GM19455 (cell line): ENCODE data around the gene TUBGCP6.

Experiments used
- ATAC-seq: cut with Tn5 transposase; IDR thresholded peaks from one replicate; pipeline ENCODE4 v1.9.1; 2021; ENCODE audit not compliant: unreplicated experiment

TUBGCP6 gene

DNA sequence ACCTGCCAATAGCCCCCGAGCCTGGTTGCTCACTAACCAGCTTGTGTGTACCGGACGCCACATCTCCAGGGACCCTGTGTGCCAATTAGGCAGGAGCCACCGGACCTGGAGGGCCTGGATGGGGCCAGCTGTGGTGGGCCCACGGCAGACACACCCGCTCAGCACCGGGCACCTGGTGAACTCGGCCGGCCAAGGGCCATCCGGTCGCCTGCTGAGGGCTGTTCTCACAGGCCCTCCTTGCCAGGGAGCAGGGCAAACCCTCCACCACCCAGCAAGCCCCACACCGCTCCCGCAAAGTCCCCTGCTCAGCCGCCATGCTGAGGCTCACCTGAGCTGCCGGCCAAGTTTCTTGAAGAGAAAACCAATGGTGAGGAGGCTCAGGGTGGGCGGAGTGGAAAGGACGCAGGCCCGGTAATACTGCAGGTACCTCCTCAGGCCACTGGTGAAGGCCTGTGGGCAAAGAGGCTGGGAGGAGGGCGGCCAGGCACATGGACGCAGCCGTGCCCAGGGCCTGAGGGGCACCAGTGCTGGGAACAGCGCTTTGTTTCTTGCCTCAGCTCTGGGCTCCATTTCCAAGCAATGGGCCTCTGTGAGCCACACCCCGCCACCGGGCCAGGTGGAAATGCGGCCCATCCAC lies 17.1 kb downstream of the TUBGCP6 start:
- no peak for ATAC-seq

GRCh38 chr22:50226875-50227165 lies 18.0 kb downstream of the TUBGCP6 start:
- no peak for ATAC-seq

- no peak for ATAC-seq
Measured at GRCh38 chr22:50226063-50226874, 18.6 kb downstream of the TUBGCP6 start.

DNA sequence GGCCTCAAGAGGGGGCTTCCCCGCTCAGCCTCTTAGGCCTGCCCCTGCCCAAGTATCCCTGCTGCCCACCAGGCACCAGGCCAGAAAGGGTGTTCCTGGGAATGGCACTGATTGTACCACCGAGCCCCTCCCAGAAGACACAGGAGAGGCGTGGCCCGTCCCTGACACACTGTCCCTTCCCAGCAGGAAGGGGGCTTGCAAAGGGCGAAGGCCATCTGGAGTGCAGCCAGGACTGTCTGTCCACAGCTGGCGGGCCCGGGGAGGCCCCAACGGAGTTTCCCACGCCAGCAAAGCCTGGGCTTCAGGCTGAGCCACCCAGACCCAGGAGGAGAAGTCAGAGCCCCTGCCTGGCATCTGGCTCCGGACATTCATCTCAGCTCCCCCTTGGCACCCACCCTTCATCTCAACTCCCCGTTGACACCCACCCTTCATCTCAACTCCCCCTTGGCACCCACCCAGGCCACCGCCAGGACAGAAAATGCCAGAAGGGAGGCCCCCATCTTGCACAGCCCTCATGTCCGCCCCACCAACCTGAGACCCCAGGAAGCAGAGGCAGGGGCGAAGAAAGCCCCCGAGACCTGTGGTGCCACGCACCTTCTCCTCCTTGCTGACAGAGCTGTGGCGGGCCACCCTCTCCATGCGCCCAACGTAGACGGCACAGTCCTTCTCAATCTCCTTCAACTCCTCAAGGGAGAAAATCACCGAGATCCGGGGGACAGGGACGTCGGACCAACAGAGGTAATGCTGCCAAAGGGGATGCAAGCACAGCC lies 19.4 kb downstream of the TUBGCP6 start:
- ATAC-seq: no peak

- ATAC-seq: no peak
Measured at GRCh38 chr22:50224071-50224470, 20.8 kb downstream of the TUBGCP6 start.

DNA sequence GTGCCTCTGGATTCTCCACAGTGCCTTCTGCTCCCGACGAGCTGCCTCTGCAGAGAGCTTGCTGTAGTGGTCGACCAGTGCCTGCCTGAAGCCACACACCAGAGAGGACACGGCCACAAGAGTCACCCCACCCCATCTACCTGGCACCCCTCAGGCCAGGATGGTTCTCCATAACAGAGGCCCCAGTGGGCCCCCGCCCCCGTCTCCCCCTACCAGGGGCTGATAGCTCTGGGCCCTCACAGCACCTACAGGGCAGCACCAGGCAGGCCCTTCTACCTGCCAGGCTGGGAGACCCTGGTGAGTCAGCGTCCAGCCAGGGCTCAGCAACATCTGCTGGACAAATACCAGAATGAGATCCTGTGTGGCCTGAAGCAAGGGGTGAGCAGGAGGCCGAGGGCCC lies 22.3 kb downstream of the TUBGCP6 start:
- no peak for ATAC-seq

DNA sequence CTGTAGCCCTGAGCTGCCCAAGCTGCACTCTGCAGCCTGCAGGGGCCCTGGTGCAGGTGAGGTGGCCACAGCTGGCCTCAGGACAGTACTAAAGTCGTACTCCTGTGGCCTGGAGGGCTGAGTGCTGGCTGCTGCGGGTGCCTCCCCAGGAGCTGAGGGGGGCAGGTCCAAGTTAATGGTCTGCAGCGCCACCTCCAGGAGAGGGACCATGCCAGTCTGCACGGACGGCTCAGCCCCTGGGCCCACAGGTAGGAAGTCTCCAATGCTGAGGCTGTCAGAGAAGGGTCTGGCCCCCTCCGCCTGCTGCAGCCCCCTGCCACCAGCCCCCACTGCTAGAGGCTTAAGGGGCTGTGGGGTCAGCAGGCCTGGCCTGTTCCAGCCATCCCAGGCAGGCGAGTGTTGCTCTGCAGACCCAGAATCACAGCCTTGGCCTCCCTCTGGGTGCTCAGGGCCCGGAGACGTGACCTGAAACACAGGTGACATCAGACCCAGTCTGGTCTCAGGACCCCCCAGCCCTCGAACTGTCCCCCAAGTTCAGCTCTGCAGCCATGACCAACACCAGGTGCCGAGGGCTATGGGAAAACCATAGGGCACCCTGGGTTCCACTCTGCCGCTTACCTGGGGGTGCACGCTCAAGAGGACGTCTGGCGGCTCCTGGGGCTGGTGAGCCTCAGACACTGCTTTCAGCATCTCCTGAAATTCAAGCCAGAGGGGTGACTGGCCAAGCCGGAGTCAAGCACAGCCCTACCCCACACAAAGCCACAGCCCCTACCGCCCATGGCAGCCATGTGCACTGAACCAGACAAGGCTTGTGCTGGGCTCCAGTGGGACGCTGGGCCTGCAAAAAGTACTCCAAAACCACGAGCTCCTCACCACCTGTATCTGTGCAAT lies 23.2 kb downstream of the TUBGCP6 start:
- ATAC-seq: no peak

DNA sequence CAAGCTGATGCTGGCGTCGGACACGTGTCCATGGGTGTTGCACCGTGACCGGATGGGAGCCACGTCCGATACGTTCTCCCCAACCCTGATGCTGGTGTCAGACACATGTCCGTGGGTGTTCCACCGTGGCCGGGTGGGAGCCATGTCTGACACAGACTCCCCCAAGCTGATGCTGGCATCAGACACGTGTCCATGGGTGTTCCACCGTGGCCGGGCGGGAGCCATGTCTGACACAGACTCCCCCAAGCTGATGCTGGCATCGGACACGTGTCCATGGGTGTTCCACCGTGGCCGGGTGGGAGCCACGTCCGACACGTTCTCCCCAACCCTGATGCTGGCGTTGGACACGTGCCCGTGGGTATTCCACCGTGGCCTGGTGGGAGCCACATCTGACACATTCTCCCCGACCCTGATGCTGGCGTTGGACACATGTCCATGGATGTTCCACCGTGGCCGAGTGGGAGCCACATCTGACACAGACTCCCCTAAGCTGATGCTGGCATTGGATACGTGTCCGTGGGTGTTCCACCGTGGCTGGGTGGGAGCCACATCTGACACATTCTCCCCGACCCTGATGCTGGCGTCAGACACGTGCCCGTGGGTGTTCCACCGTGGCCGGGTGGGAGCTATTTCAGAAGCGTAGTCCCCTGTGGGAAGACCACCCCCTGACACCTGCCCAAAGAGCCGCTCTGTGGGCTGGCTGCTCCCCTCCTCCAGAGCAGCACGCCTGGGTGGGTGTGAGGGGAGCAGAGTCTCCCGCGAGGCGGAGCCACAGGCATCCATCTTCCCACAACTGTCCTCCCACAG lies 24.0 kb downstream of the TUBGCP6 start:
- ATAC-seq: no peak

DNA sequence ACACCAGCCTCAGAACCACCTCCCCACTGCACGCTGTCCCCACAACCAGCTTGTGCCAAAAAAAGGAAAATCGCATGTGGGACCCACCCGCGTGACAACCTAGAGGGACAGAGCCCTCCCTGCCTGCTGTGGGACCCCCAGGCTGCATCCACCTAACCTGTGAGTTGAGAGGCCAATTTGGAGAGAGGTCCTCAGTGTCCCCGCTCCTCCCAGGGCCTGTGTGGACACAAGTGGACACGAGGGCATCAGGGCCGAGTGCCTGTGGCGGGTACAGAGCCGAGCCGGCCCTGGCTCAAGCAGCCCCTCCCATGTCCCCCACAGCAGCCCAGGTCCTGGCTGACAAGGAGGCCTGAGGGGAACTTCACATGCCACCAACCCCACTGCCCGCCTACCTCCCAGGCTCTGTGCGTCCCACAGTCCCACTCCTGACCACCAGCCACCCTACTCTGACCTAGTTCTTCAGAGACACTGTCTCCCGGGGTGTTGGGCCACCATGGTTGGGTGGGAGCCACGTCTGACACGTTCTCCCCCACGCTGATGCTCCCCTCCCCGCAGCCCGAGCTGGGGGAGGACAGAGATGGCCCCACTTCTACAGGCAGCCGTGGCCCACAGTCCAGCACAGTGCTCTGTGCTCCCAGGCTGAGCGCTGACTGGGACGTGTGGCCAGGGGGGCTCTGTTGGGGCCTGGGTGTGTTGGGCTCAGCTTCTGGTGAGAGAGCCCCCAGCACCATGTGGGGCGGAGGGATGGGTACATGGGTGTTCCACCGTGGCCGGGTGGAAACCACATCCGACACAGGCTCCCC lies 24.8 kb downstream of the TUBGCP6 start:
- no peak for ATAC-seq

- no peak for ATAC-seq
Measured at GRCh38 chr22:50218996-50219727, 25.7 kb downstream of the TUBGCP6 start.

GRCh38 chr22:50218153-50218995 lies 26.4 kb downstream of the TUBGCP6 start:
- ATAC-seq: no peak

GRCh38 chr22:50217543-50218152 lies 27.2 kb downstream of the TUBGCP6 start:
- ATAC-seq: no peak

GRCh38 chr22:50216684-50217520 lies 27.9 kb downstream of the TUBGCP6 start:
- no peak for ATAC-seq

DNA sequence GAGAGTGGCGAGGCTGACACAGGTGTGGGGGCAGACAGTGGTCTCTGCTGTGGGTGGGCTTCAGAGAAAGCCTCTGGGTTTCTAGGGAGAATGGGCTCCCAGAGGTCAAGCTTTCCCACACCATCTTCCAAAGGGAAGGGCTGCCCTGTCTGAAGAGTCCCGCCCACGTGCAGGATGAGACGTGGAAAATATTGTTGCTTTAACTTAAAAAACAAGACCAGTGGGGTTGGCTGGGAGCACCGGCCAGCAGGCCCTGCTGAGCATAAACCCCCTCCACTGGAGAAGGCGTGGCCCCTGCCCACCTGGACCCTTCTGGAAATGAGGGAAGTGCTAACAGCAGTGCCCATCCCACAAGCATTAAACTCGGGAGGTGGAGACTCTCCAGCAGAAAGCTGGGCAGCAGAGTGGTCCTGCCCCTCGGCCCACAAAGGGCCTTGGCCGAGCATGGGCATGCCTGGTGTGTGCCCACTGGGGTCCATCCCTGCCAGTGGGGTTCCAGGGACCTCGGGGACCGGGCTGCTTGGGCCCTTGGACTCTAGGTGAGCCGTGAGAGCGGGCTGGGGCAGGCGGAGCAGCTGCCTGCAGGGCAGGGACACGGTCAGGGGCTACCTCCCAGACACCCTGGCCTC lies 28.7 kb downstream of the TUBGCP6 start:
- no peak for ATAC-seq

GRCh38 chr22:50215297-50216054 lies 29.3 kb downstream of the TUBGCP6 start:
- no peak for ATAC-seq
